Trophoblast cell (in vitro differentiated cells and primary cell): Measurements from ENCODE around the gene WIPF2.

ENCODE experiments used
- DNase-seq, 2 donors: peaks; one replicate each; pipeline ENCODE4 v3.0.0-alpha.2; 2016
- H2AFZ ChIP-seq: 2 replicates; pipeline ENCODE4 v1.6.1; 2013; ENCODE audit warnings: low read length, moderate library complexity, mild to moderate bottlenecking; ENCODE audit not compliant: insufficient read depth, poor library complexity
- H2AK5ac ChIP-seq: 2 replicates; pipeline ENCODE4 v1.6.1; 2013; ENCODE audit warnings: mild to moderate bottlenecking, low read length
- H2BK120ac ChIP-seq: 2 replicates; pipeline ENCODE4 v1.6.1; 2013; ENCODE audit warnings: low read length, mild to moderate bottlenecking, moderate library complexity; ENCODE audit not compliant: insufficient read depth, poor library complexity
- H2BK12ac ChIP-seq: 2 replicates; pipeline ENCODE4 v1.6.1; 2013; ENCODE audit warnings: mild to moderate bottlenecking, low read length, moderate library complexity
- H2BK5ac ChIP-seq: 2 replicates; pipeline ENCODE4 v1.6.1; 2013; ENCODE audit warnings: low read length, low read depth, moderate library complexity, mild to moderate bottlenecking; ENCODE audit not compliant: poor library complexity
- H3K14ac ChIP-seq: 2 replicates; pipeline ENCODE4 v1.6.1; 2013; ENCODE audit warnings: mild to moderate bottlenecking, low read length
- H3K18ac ChIP-seq: 2 replicates; pipeline ENCODE4 v1.6.1; 2013; ENCODE audit warnings: mild to moderate bottlenecking, low read length
- H3K23ac ChIP-seq: 2 replicates; pipeline ENCODE4 v1.6.1; 2013; ENCODE audit warnings: low read length
- H3K27ac ChIP-seq: 2 replicates; pipeline ENCODE4 v1.5.1; 2013; ENCODE audit warnings: low read depth, mild to moderate bottlenecking, inconsistent platforms, low read length, moderate library complexity
- H3K27me3 ChIP-seq: 2 replicates; pipeline ENCODE4 v1.6.1; 2013; ENCODE audit warnings: inconsistent platforms, mild to moderate bottlenecking, low read length, moderate library complexity; ENCODE audit not compliant: insufficient read depth
- H3K36me3 ChIP-seq, 2 experiments: 1 replicate in 1 of 2; 2 replicates in 1 of 2; pipeline ENCODE4 v1.6.1; 2013; ENCODE audit warnings: low read length in 2 of 2, mild to moderate bottlenecking in 2 of 2, moderate library complexity in 1 of 2; ENCODE audit not compliant: insufficient read depth in 2 of 2, control insufficient read depth in 1 of 2
- H3K4ac ChIP-seq: 2 replicates; pipeline ENCODE4 v1.6.1; 2013; ENCODE audit warnings: low read depth, mild to moderate bottlenecking, low read length, moderate library complexity
- H3K4me1 ChIP-seq, 2 experiments: 1 replicate in 1 of 2; 2 replicates in 1 of 2; pipeline ENCODE4 v1.6.1; 2013; ENCODE audit warnings: low read length in 2 of 2, mild to moderate bottlenecking in 2 of 2, moderate library complexity in 1 of 2; ENCODE audit not compliant: insufficient read depth in 2 of 2, control insufficient read depth in 1 of 2
- H3K4me2 ChIP-seq: 2 replicates; pipeline ENCODE4 v1.6.1; 2013; ENCODE audit warnings: inconsistent platforms, mild to moderate bottlenecking, low read length, moderate library complexity
- H3K4me3 ChIP-seq: 2 replicates; pipeline ENCODE4 v1.5.1; 2013; ENCODE audit warnings: mild to moderate bottlenecking, low read depth, low read length, inconsistent platforms
- H3K79me1 ChIP-seq: one replicate; pipeline ENCODE4 v1.6.1; 2013; ENCODE audit warnings: low read length
- H3K79me2 ChIP-seq: 2 replicates; pipeline ENCODE4 v1.6.1; 2013; ENCODE audit warnings: low read length, mild to moderate bottlenecking; ENCODE audit not compliant: control insufficient read depth, insufficient read depth, poor library complexity
- H3K9ac ChIP-seq: 2 replicates; pipeline ENCODE4 v1.6.1; 2013; ENCODE audit warnings: mild to moderate bottlenecking, low read length
- H3K9me3 ChIP-seq: 2 replicates; pipeline ENCODE4 v1.6.1; 2013; ENCODE audit warnings: low read depth, mild to moderate bottlenecking, control low read depth, inconsistent platforms, low read length; ENCODE audit not compliant: insufficient read depth
- H4K12ac ChIP-seq: 2 replicates; pipeline ENCODE4 v1.6.1; 2013; ENCODE audit warnings: low read depth, mild to moderate bottlenecking, low read length, moderate library complexity
- H4K8ac ChIP-seq: 2 replicates; pipeline ENCODE4 v1.6.1; 2013; ENCODE audit warnings: low read depth, mild to moderate bottlenecking, low read length, moderate library complexity
- H4K91ac ChIP-seq: one replicate; pipeline ENCODE4 v1.6.1; 2013; ENCODE audit warnings: low read depth, mild to moderate bottlenecking, low read length, moderate library complexity
- WGBS: extraction: QIAGEN DNeasy Blood & Tissue Kit; methylation state at CpG from one replicate; pipeline ENCODE4 v1.1.7; 2013; ENCODE audit warnings: missing lambda C conversion rate; ENCODE audit not compliant: insufficient read length, insufficient coverage; ENCODE audit errors: extremely low coverage; 5-methylcytosine and 5-hydroxymethylcytosine counted together

Gene WIPF2

GRCh38 chr17:40320756-40321523 lies 101.8 kb downstream of the WIPF2 start:
- no peak overlapping the region for H4K12ac ChIP-seq

DNA sequence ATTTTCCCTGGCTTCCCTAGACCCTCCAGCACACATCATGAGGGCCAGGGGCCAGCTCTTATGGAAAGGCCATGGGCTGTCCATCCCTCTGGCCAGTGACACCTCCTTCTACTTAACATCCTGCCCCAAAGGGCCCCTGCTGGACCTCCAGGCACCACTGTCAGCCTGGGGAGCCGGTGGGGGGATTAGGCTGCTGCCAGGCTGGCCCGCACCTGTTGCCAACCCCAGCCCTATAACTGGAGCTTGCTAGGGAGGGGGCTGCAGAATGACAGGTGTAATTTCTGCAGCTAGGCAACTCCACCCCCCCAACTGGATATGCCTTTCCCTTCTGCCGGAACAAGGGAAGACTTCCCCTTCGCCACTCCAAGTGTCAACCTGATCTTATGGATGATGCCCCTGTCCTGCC lies 102.4 kb downstream of the WIPF2 start:
- H3K4me3 ChIP-seq: no peak overlapping the region
- H4K91ac ChIP-seq: no peak overlapping the region
- no peak overlapping the region for H3K4me2 ChIP-seq
- no peak overlapping the region for H3K9ac ChIP-seq
- no peak overlapping the region for H2BK120ac ChIP-seq
- peaks cover 21 to 30% of the 10 kb centered on the region in 2 experiments for H3K4me1 ChIP-seq
- H3K27me3 ChIP-seq: no peaks in the 10 kb centered on the region
- WGBS: no CpG with 5 or more reads among the region's 4 CpGs
- no peak overlapping the region for H2AK5ac ChIP-seq
- H3K9me3 ChIP-seq: no peaks in the 10 kb centered on the region
- no peak overlapping the region for H4K8ac ChIP-seq
- H3K79me1 ChIP-seq: peaks cover 12% of the 10 kb centered on the region
- H2BK5ac ChIP-seq: no peak overlapping the region
- no peak overlapping the region for H3K14ac ChIP-seq
- H2BK12ac ChIP-seq: no peak overlapping the region
- no peak overlapping the region for H2AFZ ChIP-seq
- no peak overlapping the region for H3K27ac ChIP-seq
- no peak for DNase-seq
- no peak overlapping the region for H3K23ac ChIP-seq
- no peak overlapping the region for H4K12ac ChIP-seq
- peaks cover 8% of the 10 kb centered on the region for H3K79me2 ChIP-seq
- no peak overlapping the region for H3K18ac ChIP-seq
- H3K4ac ChIP-seq: no peak overlapping the region
- no peaks in the 10 kb centered on the region for H3K36me3 ChIP-seq

More at GRCh38 chr17:40320756-40321523, 101.8 kb downstream of the WIPF2 start:
- H3K4ac ChIP-seq: no peak overlapping the region
- no CpG with 5 or more reads among the region's 19 CpGs for WGBS
- no peak overlapping the region for H2AK5ac ChIP-seq
- H3K36me3 ChIP-seq: no peaks in the 10 kb centered on the region
- H3K79me1 ChIP-seq: peaks cover 14% of the 10 kb centered on the region
- H2BK5ac ChIP-seq: no peak overlapping the region
- H3K9me3 ChIP-seq: no peaks in the 10 kb centered on the region
- H3K4me1 ChIP-seq: peaks cover 27 to 36% of the 10 kb centered on the region in 2 experiments
- H2AFZ ChIP-seq: no peak overlapping the region
- no peak overlapping the region for H3K4me3 ChIP-seq
- no peak overlapping the region for H2BK12ac ChIP-seq
- no peaks in the 10 kb centered on the region for H3K27me3 ChIP-seq
- no peak overlapping the region for H3K9ac ChIP-seq
- no peak overlapping the region for H3K4me2 ChIP-seq
- H3K79me2 ChIP-seq: peaks cover 8% of the 10 kb centered on the region
- no peak for DNase-seq
- no peak overlapping the region for H3K23ac ChIP-seq
- H4K91ac ChIP-seq: no peak overlapping the region
- H3K14ac ChIP-seq: no peak overlapping the region
- no peak overlapping the region for H4K8ac ChIP-seq
- no peak overlapping the region for H3K18ac ChIP-seq
- H2BK120ac ChIP-seq: no peak overlapping the region
- H3K27ac ChIP-seq: no peak overlapping the region

- WGBS: no CpG with 5 or more reads among the region's 4 CpGs
- peak overlapping the region; percentile 9 for H2AFZ ChIP-seq
These were observed 102.9 kb downstream of the WIPF2 start for GRCh38 chr17:40321961-40322357.

GRCh38 chr17:40322358-40323315 lies 103.5 kb downstream of the WIPF2 start:
- H3K79me1 ChIP-seq: peaks cover 6% of the 10 kb centered on the region
- no peak overlapping the region for H4K12ac ChIP-seq
- H3K4ac ChIP-seq: no peak overlapping the region
- H3K23ac ChIP-seq: no peak overlapping the region
- peak in 1 of 2 donors; percentile 38 for DNase-seq
- H3K9me3 ChIP-seq: no peaks in the 10 kb centered on the region
- H3K4me2 ChIP-seq: no peak overlapping the region
- H2AK5ac ChIP-seq: no peak overlapping the region
- H3K18ac ChIP-seq: peak overlapping the region; percentile 34
- no peak overlapping the region for H2BK12ac ChIP-seq
- H3K4me3 ChIP-seq: no peak overlapping the region
- no peaks in the 10 kb centered on the region for H3K36me3 ChIP-seq
- H3K14ac ChIP-seq: no peak overlapping the region
- peak overlapping the region; percentile 32 for H4K91ac ChIP-seq
- peaks cover 4% of the 10 kb centered on the region for H3K79me2 ChIP-seq
- H4K8ac ChIP-seq: peak overlapping the region; percentile 41
- H2BK5ac ChIP-seq: peak overlapping the region; percentile 18
- no CpG with 5 or more reads among the region's 19 CpGs for WGBS
- H3K4me1 ChIP-seq: peaks cover 14 to 22% of the 10 kb centered on the region in 2 experiments
- peak overlapping the region; percentile 9 for H2AFZ ChIP-seq
- no peaks in the 10 kb centered on the region for H3K27me3 ChIP-seq
- no peak overlapping the region for H3K9ac ChIP-seq
- H2BK120ac ChIP-seq: no peak overlapping the region
- no peak overlapping the region for H3K27ac ChIP-seq

More at GRCh38 chr17:40321961-40322357, 102.9 kb downstream of the WIPF2 start:
- Histone ChIP-seq H3K4ac (no peak overlapping the region), H3K18ac (peak overlapping the region; percentile 34), H3K23ac (no peak overlapping the region), H3K4me2 (no peak overlapping the region), H3K9me3 (no peaks in the 10 kb centered on the region), H2AK5ac (no peak overlapping the region), H2BK120ac (no peak overlapping the region), H3K14ac (no peak overlapping the region), H3K27ac (no peak overlapping the region), H3K79me1 (peaks cover 9% of the 10 kb centered on the region), H2BK12ac (no peak overlapping the region), H3K79me2 (peaks cover 6% of the 10 kb centered on the region), H3K27me3 (no peaks in the 10 kb centered on the region), H3K4me3 (no peak overlapping the region), H3K4me1 (peaks cover 19 to 28% of the 10 kb centered on the region in 2 experiments), H4K8ac (no peak overlapping the region), H3K9ac (no peak overlapping the region), H3K36me3 (no peaks in the 10 kb centered on the region), H4K12ac (no peak overlapping the region), H4K91ac (no peak overlapping the region), H2BK5ac (no peak overlapping the region)
- DNase-seq: no peak
